ENCODE data around the gene CRY1.

- TF ChIP-seq CTCF (IDR thresholded peaks at IDR 0.05) (no peak), SIN3A (IDR thresholded peaks at IDR 0.05; ENCODE audit: borderline replicate concordance, insufficient read depth, low read depth, low read length) (no peak), TCF7L2 (IDR thresholded peaks at IDR 0.05; ENCODE audit: low read depth, low read length) (no peak), POLR2AphosphoS5 (IDR thresholded peaks at IDR 0.05; ENCODE audit: low read depth, low read length) (no peak), REST (IDR thresholded peaks at IDR 0.05; ENCODE audit: insufficient read depth in 1 of 2, low read depth in 2 of 2, low read length in 1 of 2) (no peak)
Measured at GRCh38 chr12:106974511-106974910, 118.8 kb downstream of the CRY1 start.
